HG03571 (cell line): Measurements from ENCODE around the gene CCDC122.
"Not testable (repeated sequence)": the region's sequence is repeated elsewhere in the genome, so short reads cannot be mapped to it uniquely, and the experiment has no call there.

Source experiments
- ATAC-seq: cut with Tn5 transposase; IDR thresholded peaks from one replicate; pipeline ENCODE4 v1.9.1; 2021; ENCODE audit not compliant: unreplicated experiment

CCDC122 gene

DNA sequence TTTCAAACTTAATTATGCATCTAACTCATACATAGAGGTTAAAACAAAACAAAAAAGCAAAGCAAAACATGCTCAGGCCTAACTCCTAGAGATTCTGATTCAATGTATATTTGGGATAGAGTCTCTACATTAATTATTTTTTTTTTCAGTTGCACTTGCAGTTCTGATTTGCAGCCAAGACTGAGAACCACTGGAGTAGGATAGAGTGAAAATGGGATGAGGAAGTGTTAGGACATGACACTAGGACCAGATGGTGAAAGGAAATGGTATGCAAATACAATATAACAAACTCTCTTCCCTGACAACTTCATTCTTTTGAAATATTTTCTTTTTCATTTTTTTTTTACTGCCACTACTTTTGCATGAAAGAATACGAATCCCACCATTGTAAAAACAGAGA, 1.8 kb downstream of the CCDC122 start:
- no peak for ATAC-seq

DNA sequence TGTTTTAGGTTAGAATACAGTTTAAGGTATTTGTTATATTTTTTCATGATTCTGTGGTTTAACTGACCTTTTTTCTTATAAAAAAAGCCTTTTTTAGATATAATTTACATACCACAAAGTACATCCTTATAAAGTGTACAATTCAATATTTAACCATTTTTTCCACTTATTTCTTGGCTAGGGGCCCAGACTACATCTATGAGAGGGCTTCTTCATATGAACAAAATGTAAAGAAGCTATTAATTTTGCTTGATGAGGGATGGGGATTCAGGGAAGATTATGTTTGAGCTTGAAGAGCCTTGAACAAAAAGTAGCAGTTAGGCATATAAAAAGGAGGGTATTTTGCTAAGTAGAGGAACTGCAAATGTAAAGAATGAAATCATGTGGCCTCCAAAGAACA, 2.2 kb downstream of the CCDC122 start:
- no peak for ATAC-seq

DNA sequence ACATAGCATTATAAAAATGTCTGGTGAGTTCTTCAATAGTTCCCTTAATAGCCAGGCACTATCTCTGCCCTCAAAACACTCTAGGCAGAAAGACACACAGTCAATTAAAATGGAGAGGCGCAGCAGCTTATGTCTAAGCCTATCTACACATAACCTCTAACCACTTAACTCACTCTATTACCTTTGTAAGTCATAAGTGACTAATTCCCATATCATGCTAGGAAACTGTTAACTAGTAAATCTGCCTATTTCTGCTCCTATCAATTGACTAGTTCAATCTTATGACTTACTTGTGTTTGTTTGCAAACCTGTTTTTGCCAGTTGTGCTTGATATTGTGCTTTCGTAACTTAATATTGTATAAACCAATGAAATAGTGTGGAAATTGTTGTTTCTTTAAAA, 3.2 kb downstream of the CCDC122 start:
- no peak for ATAC-seq

DNA sequence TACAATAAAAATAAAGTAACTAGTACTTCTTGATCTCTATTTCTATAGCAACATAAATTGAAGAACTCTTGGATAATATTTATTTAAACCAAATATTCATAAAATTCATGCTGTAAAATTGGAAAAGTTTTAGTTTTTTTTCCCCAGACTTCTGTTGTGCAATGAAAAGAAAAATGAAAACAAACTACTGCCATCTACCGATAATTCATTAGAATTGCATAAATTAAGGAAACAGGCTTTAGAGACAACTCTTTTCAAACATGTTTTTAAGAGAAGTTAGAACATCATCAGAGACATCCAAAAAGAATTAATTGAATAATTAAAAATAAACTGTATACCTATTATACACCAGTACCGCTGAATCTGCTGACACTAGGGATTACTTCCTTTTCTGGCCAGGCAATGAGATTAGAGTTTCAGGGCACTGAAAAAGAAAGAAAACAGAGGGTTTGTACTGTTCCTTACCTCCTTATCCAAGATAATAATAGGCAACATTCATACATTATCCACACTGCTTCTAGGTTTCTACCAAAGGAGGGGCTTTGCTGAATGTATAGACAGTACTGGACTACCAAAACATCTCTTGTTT, 4.9 kb downstream of the CCDC122 start:
- no peak for ATAC-seq

DNA sequence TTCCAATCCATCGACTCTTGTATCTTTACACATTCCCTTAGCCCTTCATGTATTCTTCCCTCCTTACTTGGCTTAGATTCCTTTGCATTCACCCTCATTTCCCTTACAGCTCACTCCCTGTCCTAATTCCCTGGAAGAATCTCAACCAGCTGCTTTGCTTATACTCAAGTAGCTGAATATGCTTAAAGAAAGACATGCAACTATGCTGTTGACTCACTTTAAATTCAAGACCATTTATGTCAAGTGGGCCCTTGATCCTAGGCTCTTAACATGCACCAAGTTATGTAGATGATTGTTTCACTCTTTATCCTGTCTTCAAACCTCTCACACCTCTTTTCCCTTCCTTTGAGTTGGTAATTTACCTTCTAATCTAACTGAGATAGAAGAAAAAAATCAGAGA, 7.4 kb downstream of the CCDC122 start:
- ATAC-seq = no peak

DNA sequence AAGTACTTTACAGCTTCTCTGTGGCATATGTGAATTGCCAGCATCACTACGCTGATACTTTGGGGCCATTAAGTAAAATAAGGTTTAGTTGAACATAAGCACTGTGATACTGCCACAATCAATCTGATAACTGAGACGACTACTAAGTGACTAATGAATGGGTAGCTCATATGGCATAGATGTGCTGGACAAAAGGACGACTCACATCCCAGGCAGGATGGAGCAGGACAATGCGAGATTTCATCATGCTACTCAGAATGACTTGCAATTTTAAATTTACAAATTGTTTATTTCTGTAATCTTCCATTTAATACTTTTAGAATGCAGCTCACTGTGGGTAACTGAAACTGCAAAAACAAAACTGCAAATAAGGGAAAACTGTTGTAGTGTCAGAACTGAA, 13.6 kb downstream of the CCDC122 start:
- no peak for ATAC-seq

DNA sequence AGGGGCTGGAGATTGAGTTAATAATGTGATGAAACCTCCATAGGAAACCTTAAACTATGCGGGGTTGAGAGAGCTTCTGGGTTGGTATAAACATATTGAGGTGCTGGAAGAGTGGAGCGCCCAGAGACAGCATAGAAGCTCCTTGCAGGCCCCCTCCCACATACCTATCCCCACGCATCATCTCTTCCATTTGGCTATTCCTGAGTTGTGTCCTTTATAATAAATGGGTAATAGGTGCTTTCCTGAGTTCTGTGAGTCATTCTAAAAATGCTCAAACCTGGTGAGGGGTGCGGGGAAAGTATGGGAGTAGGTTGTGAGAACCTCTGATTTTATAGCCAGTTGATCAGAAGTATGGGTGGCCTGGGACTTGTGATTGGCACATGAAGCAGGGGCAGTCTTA, 14.6 kb downstream of the CCDC122 start:
- ATAC-seq = no peak

DNA sequence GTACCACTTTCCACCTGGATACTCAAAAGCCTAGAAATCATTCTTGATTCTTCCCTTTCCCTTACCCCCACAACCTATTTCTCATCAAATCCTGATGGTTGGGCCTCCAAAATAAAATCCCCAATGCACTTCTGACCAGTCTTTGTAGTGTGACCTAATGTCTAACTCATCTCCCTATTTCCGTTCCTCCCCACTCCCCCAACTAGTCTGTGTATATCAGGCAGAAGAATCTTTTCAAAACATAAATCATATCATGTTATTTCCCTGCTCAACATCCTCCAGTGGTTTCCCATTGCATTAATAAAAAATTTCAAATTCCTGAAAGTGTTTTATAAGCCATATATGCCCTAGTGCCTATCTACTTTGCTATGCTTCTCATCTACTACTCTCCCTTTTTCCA, 17.7 kb downstream of the CCDC122 start:
- ATAC-seq = no peak

DNA sequence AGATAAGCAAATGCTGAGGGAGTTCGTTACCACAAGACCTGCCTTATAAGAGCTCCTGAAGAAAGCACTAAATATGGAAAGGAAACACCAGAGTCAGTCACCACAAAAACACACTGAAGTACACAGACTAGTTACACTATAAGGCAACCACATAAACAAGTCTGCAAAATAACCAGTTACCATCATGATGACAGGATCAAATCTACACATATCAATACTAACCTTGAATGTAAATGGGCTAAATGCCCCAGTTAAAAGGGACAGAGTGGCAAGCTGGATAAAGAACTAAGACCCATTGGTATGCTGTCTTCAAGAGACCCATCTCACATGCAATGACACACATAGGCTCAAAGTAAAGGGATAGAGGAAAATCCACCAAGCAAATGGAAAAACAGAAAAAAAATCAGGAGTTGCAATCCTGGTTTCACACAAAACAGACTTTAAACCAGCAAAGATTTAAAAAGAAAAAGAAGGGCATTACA, 26.6 kb downstream of the CCDC122 start:
- no peak for ATAC-seq

DNA sequence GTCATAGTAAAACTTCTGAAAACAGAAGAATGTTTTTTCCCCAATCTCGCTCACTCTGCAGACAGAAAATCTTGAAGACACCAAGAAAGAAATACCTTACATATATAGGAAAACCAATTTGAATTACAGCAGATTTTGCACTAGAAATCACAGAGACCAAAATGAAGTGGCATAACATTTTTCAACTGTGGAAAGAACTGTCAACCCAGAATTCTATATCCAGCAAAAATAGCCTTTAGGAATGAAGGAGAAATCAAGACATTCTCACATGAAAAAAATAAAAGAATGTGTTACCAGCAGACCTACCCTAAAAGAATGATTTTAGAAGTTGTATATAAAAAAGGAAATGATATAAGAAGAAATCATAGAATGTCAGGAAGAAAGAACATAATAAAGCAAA, 28.7 kb downstream of the CCDC122 start:
- ATAC-seq = no peak

DNA sequence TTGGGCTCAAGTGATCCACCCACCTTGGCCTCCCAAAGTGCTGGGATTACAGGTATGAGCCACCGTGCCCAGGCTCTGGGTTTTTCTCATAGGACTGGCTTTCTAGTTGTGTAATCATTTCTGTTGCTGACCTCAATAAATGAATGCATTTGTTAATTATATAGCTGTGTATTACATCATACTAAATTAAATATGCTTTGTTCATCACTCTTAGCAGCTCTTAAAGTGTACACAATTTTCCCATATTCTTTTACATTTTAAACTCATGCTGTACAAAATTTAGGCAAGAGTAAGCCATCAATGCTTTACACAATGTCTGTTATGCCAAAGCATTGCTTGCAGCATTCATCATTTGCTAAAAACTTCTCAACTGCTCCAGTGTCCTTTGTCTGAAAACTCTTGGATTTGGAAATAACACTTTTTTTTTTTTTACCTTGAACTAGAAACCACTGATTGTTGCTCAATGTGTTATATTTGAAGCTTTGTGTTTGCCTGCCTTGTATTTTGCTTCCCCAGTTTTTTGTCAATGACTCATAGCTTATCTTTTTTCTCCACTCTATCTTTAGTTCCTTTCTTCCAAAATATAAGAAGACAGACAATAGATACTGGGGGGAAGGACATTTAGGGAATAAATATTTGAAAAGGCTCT, 31.4 kb downstream of the CCDC122 start:
- ATAC-seq = no peak

DNA sequence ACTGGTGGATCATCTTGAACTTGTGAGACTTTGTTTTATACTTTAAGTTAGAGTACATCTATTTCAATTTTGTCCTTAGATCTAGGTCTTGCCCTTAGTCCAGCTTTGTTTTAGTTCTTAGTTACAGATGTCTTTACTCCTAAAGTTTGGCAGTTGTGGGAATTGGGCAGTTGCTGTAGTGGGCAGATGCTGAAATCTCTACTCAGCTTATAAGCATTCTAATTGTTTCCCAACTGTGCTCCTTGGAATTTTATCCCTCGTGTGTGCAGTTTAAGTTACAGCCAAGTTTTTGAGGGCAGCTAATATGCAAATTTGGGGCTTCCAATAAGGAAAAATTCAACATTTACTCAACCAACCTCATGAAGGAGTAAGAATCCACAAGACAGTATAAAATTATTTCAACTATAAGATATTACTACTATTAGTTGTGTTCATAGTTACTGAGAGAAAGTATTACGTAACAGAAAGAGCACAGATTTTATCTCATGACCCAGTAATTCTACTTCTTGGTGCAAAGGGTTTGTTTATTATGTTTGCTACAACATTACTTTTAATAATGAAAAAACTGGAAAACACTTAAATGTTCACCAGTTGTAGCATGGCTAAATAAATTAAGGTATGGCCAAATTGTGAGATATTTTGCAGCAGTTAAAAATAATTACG, 32.9 kb downstream of the CCDC122 start:
- ATAC-seq = no peak

DNA sequence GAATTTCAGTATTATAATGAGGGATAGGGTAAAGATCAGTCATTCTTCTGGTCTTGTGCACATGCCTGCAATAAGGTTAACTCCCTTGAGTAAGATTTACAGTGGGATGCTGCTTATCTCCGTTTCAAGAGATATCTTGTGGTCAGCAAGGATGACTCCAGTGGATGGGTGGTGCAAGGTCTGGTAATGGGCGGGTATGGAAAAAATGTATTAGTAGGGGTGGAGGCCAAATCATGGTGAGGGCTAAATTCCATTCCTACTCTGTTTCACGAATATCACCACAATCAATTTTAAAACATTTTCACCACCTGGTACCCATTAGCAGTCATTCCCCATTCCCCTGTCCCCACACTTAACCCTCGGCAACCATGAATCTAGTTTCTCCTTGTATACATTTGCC, 40.6 kb downstream of the CCDC122 start:
- no peak for ATAC-seq

DNA sequence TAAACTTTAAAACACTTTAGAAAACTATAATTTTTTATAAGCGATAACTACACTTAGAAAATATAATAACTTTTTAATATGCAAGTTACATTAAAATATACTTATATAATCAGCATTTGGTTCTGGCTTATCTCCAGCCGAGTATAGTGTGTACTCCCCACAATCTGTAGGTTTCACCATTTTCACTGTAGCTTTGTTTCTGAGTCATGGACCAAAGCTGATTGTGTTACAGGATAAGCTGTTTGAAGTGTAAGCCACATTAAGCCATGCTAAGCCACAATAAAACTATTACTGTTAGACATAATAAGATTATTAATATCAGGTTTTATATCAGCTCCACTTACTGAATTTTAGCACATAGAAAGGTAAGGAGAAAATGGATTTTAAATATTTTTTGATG, 43.8 kb downstream of the CCDC122 start:
- ATAC-seq = no peak

DNA sequence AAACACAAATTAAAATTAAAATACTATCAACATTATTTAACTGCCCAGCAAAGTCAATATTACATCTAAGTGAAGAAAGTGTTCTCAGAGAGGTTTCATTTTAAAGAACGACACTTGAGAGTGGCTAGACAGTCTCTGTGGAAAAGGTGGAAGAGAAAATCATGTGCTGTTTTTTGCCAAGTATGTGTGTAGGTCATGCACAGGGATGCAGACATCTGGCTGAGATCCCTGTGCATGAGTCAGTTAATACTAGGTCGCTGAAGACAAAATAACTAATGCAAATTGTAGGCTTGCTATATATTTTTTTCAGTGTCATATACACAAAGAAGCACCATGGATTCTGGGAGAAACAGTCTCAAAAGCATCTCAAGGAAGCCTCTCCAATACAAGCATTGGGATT, 48.5 kb downstream of the CCDC122 start:
- no peak for ATAC-seq

DNA sequence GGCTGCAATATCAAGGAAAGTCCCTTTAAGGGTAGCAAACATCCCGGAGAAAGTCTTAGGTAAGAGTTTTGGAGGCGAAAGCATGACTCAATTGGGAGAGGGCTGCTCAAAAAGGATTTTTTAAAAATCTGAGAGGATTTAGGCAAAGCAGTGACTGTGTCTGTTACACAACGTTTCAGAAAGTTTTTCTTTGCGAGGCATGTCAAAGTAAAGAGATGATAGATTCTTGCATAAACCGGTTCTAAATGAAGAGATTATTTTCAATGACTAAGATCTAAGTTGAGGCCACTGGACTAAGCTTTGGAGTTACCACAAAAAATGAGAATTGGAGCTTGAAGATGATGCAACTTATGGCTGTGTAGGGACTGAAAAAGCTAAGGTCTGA, 49.1 kb downstream of the CCDC122 start:
- ATAC-seq = no peak

DNA sequence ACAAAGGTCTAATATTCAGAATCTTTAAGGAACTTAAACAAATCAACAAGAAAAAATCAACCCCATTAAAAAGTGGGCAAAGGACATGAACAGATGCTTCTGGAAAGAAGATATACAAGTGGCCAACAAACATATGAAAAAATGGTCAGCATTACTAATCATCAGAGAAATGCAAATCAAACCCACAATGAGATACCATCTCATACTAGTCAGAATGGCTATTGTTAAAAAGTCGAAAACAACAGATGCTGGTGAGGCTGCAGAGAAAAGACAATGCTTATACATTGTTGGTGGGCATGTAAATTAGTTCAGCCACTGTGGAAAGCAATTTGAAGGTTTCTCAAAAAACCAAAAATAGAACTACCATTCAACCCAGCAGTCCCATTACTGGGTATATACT, 54.9 kb downstream of the CCDC122 start:
- ATAC-seq = not testable (repeated sequence)

DNA sequence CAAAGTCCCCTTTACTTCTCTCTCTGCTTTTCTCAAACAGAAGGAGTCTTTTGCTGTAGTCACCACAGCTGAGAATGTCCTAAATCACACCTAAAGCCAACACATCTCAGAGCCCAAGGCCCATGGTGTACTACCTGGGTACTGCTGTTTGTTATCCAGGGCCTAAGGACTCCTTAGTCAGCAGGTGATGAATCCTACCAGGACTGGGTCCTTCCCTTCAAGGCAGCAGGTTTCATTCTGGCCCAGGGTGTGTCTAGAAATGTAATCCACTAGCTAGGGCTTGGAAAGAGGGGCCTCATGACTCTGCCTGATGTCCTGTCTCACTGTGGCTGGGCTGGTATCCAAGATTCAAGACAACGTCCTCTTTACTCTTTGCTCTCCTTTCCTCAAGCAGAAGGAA, 56.6 kb downstream of the CCDC122 start:
- ATAC-seq = no peak

DNA sequence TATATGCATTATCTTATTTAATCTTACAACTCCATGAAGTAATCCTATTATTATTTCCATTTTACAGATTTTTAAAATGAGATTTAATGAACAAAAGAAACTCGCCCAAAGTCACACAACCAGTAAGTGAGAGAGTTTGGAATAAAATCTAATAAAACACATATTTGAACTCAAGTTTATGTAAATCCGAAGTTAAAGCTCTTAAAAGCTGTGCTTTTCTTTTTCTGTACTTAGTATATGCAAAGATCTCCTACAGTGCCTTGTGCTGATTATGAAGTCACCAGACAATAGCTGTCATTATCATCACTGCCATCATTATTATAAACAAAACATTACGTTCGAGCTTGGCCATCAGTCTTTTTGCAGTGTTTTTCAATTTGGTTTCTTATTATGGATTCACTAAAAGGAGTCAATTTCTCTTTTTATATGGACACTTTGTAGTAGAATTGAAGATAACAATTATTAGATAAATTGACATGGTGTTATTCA, 63.1 kb downstream of the CCDC122 start:
- ATAC-seq = no peak

DNA sequence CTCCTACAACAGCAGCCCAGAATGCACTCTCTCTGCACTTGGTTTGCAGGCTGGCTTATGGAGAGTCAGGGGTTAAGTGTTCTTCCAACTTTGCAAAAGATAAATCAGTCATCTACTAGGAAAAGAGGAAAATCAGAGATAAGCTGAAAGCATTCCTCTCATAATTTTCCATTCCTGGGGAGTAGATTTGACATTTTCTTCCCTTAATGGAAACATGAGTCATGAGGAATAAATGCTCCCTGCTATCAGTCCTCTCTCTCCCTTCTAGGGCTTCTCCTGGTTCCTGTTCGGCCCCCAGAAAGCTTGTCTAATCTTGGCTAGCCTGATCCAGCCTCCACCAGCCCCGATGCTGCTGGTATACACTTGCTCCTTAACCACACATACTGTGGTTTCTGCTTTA, 64.3 kb downstream of the CCDC122 start:
- ATAC-seq = no peak

DNA sequence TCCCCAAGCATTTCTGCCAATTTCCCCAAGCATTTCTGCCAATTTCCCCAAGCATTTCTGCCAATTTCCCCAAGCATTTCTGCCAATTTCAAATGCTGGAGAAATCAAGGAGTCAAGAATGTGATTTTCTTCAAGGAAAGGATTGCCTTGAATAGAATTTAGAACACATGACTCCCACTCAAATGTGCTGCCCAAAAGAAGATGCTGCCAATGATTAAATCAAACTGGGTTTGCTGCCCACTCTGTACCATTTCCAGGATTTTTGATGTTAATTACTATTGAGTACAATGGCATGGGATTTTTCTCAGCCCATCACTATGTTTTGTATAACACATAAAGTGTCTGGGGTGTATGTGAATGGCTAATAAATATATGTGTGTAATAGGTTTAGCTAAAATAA, 70.9 kb downstream of the CCDC122 start:
- ATAC-seq = no peak

DNA sequence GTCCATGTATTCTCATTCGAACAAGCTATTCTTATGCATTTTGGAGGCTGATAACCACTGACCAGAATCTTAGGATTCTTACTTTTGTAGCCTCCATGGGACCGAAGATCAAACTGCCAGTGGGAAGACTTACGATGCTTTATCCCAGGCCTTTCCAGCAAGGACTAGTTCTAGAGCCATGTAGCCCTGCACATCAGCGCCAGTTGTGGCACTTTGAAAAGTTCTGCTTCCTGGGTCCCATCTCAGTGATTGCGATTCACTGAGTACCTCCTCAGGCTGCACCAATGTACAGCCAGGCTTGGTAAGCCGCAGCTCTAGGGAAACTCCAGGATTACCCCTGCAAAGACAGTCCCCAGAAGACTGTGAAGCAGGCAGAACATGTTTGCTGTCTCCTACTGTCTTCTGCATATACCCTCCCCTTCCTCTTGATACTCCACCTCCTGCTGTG, 73.8 kb downstream of the CCDC122 start:
- ATAC-seq = no peak
